Amygdala (tissue), 56 donors: ENCODE measurements around the gene FCN1.

Source experiments
- DNase-seq, 56 donors: peaks; one replicate each; lab custom pipeline; 2025; lab: John Stamatoyannopoulos, UW

FCN1 gene

DNA sequence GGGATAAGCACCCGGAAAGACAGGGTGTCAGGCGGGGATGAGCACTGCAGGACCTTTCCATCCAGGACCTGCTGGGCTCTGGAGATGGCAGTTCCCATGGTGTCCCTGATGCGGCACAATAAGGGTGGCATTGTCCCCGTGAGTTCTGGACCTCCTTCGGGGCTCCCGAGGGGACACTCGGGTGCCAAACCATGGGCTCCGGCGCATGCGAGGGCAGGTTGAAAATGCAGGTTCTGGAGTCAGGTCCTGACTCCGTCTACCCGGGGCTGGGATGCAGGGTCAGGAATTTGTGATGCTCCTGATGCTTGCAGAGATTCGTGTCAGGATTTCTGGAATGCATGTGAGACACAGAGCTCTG lies 36.4 kb downstream of the FCN1 start:
- no peak for DNase-seq

DNA sequence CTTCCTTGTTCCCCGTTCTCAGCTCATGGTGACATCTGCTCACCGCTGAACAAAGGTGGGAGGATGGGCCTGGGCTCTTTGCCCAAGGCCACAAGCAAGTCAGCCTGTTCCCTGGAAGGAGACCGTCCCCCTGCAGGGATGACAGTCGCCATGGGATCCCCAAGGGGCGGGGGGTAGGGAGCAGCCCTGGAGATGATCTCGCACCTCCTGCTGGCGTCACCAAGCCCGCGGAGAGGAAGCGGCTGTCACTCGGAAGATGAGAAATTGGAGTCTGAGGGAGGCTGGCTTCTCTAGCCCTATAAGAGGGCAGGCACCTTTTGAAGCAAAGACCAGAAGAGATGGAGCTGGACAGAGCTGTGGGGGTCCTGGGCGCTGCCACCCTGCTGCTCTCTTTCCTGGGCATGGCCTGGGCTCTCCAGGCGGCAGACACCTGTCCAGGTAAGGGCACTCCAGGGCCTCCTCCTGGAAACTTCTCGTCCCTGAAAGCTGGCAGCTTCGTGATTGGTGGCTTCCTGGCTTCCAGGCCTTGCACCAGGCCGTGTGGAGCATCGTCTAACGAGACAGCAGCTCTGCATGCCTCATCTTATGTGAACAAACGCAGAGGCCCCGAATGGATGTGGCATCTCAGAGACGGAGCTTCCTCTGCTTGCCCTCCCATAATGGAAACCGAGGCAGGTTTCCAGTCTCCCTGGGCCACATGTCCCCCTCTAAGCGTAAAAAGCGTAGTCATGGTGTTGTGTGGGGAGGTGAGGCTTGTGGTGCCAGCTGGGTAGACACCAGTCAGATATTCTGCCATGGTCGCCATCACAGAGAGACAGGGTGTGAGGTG lies 37.0 kb downstream of the FCN1 start, which contains the start of gene FCN2:
Gene FCN2, plus strand, starts transcription at position 327 of the 829 bp plus-strand sequence. Its CDS starts 12 bp downstream, at position 339.
- no peak for DNase-seq

DNA sequence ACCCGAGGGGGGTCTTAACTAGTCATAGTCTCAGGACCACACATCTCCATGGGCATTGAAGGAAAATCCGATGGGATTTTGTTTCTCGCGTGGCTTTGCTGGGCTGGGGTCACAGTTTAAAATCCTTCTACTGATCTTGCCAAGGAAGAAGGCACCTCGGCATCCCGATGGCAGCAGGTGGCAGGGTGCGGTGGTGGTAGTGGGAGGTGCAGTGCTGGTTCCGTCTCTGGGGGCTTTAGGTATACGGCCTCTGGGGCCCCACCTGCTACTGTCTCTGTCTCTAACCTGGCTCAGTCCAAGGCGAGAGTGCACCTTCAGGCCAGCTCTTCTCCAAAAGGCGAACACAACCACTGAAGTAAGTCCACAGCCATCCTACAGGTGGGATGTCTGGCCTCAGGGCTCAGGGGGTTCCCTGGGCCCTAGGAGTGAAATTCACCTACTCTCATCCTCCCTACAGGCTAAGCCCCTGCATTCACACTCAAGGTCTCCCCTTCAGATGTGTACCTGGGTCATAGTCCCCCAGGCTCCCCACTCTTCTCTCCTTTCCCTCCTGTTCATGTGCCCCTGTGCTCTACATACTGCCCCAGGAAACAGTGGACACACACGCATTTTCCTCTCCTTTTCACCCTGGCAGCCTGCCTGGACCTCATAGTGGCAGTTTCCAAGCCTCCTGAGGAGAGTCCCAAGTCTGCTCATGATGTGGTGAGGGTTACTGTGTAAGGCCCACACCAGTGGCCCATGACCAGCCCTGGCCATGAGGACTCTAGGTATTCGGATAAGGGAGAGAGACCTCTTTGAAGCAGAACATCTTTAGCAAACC lies 37.8 kb downstream of the FCN1 start:
- DNase-seq: no peak

DNA sequence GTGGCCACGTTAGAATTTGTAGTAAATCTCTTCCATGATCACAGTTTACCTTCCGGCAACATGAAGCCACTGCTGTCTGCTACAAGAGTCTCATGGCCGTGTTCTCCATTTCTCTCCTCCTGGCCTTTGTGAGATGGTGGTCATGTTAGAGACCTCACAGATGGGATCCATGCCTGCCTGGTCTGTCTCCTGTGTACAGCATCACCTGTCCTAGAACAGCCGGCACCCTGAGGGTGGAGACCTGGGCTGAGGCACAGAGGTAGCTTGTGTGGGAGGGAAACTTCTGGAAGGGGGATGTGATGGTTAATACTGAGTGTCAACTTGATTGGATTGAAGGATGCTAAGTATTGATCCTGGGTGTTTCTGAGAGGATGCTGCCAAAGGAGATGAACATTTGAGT lies 40.2 kb downstream of the FCN1 start:
- no peak for DNase-seq

DNA sequence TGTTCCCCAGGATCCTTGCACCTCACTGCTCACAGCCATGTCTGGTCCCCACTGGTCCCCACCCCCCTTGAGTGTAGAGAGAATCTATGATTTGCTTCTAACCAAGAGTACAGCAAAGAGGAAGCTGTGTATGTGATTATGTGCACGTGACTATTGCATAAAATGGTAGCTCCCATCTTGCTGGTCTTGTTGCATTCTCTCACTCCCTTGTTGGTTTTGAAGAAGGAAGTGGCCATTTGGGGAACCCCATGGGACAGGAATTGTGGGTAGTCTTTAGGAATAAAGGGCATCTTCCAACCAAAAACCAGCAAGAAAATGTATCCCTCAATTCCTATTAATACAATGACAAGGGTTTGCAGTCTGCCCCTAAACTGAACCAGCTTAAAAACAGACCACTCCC lies 42.3 kb downstream of the FCN1 start:
- no peak for DNase-seq

DNA sequence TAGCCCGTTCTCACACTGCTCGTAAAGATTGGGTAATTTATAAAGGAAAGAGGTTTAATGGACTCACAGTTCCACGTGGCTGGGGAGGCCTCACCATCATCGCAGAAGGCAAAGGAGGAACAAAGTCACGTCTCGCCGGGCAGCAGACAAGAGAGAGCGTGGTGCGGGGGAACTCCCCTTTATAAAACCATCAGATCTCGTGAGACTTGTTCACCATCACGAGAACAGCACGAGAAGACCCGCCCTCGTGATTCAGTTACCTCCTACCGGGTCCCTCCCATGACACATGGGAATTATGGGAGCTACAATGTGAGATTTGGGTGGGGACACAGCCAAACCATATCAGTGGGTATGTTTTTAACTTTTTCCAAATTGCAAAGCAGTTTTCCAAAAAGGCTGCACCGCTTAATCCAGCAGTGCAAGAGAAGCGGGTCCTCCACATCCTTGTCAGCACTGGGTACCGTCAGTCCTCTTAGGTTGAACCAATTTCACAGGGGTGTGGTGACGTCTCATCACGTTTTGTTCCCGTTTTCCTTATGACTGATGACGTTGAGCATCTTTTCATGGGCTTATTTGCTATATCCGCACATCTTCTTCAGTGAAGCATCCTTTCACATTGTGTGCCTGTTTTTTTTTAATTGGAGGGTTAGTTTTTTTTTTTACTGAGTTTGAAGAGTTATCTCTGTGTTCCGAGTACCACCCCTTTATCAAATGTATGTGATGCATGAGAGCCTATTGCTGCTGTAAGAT lies 45.1 kb downstream of the FCN1 start:
- no peak for DNase-seq

DNA sequence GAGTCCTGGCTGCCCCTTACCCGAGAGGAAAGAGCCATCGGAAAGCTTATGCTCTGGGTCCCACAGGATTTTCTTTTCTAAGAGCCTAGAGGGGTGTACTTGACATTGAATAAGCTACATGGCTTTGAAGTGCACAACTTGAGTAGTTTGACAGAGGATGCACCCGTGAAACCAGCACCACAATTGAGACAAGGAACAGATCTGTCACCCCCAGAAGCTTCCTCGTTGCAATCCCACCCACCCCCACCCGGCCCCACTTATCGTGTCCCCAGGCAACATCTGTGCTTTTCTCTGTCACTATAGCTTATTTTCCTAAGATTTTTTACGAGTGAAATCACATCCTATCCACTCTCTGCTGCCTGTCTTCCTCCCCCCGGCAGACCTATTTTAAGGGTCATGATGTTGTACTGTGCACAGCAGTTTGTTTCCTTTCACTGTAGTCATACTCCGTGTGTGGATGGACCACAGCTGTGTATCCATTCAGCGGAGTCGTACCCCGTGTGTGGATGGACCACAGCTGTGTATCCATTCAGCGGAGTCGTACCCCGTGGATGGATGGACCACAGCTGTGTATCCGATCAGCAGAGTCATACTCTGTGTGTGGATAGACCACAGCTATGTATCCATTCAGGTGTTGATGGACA lies 45.9 kb downstream of the FCN1 start:
- no peak for DNase-seq

DNA sequence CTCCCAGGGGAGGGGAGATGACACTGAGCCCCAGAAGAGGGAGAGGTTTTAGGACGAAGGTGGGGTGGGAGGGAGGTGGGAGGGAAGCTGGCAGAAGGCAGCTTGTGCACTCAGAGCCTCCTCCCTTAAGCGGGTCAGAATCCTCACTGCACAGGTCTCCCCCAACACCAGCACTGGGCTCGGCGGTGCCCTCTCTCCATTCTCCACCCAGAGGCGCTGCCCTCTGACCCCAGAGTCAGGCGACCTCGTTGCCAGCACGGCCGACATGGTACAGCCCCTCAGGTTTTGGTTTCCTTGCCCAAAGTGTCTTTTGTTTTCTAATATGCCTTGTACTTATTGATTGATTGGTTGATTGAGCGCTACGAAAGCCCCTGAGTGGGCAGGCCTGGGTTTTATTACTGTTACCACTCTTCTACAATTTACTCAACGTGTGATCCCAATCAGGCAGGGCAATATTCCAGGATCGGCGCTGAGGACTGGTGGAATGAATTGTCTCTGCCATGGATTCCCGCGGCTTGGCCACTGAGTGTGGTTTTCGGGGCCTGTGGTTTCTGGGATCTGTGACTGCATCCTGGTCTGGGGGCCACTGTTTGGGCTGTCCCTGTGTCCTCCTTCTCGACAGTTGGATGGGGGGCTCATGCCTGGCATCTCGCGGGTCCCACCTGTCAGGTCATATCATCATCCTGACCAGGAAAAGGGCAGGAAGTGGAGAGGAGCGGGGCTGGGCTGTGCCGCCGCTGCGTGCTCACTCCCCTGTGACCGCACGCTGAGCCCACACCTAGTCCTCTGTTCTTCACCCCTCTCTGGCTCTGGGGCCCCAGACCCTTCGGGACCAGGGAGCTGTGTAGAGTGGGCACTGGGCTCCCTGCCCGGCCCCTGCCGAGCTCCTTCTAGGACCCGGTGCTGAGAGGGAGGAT lies 46.7 kb downstream of the FCN1 start:
- DNase-seq: no peak

DNA sequence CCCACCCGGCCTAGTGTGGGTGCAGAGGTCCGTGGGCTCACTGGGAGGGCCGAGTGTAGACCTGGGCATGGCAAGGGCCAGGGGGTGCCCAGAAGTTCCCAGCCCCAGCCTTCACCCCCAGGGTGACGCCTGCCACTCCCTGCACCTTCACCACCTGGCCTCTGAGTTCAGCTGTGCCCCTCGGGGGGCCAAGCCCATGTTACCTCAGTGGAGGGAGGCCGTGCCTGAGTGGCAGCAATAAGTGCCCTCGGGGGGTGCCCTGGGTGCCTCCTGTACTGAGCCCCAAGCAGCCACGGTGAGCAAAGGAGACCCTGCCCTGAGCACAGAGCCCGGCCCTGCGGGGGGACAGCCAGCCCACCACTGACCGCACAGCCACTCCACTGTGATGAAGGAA lies 47.4 kb downstream of the FCN1 start:
- DNase-seq: no peak

DNA sequence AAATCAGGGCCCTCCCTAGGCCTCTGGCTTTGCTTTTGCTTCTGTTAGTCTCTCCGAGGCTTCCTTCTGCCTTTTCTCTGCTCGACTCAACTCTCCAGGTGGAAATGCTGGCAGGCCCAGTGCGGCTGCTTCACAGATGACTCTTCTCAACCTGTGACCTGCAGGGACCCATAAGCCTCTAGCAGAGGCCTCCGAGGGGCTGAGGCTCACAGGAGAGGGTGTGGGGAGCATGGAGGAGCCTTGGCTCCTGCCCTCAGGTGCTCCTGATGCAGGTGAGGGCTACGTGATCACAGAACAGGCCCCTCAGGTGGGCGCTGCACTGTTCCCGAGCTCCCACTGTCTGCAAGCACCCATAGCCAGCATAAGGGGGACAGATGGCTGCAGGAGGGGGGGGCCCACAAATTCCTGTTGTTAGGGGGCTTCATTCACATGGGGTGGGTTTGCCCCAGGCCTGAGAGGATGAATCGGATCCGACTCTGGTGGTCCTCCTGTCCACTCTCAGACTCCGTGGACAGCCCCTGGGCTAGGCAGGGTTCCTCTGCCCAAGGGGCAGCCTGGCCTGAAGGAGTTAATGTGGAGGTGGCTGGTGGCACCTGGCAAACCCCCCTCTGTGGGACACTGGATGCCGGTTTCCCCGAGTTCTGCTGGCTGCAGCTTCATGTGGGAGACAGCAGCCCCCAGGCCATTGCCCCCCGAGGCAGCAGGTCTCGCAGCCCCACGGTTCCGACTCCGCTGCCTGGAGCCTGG lies 48.0 kb downstream of the FCN1 start:
- no peak for DNase-seq

DNA sequence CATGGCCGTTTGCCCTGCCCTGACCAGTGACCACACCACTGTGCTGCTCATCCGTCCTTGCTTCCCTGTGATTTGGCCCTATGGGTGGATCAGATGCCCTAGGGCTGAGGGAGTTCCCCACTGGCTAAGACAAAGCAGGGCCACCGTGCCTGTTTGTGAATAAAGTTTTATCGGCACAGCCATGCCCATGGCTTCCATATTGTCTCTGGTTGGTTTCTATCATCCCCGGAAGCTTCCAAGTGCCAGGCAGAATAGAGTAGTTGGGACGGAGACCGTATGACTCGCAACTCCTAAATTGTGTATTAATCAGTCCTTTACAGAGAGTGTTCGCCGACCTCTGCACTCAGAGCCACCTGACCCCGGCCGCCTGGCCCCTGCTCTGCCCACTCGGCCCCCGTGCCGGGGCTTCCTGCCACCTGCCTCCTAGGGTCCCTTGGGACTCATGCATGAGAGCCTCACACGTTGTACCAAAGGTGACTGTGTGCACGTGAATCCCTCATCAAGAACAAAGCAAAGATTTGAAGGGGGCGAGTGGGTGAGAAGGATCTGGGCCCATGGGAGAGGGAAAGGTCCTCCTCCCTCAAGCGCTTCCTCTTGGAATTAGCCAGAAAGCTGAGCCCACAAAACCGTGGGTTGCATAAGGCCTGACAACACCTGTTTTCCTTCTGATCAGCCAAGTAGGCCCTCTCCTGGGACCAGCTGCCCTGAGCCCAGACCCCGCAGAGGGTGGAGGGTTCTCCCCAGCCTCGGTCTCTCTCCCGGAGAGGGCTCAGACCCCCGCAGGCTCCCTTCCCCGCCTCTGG lies 48.8 kb downstream of the FCN1 start:
- no peak for DNase-seq

DNA sequence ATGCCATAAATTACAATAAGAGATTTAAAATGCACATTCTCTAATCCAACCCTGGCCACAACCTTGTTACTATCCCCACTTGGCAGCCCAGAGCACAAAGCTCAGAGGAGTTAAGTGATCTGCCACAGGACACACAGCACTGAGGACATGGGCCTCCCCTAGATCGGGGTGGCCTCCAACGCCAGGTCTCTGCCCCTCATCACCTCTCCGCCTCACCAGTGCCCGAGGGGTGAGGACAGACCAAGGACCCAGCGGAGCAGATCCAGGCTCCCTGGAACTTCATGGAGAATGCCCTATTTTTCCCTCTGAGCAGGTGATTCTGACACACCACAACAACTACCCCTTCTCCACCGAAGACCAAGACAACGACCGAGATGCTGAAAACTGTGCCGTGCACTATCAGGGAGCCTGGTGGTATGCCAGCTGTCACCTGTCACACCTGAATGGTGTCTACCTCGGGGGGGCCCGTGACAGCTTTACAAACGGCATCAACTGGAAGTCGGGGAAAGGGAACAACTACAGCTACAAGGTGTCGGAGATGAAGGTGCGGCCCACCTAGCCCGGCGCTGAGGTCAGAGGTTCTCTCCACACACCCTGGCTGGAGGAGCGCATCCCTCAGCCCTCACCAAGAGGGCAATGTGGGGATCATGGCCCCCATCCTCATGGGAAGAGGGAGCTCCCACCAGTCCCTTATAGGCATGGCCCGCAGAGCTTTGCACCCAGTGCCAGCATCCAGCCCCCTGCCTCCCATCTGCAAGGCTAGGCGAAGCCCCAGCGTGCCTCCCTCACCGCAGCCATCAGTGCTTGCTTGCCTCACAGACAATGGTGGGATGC lies 49.6 kb downstream of the FCN1 start:
- no peak for DNase-seq

DNA sequence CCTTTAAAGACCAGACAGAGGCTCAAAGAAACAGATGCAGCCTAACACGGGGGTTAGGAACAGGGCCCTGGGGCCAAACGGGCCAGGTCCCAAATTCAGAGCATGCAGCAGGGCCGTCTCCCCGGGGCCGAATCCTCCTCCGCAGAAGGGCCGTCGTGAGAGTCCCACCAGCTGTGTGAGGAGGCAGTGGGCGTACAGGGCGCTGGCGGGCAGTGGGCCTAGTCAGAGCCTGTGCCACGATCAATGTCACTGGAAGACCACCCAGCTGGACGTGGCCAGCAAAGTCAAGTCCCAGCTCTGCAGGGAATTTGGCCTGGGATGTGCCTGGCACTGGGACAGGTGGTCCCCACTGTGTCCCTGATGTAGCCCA lies 52.9 kb downstream of the FCN1 start:
- DNase-seq: no peak

DNA sequence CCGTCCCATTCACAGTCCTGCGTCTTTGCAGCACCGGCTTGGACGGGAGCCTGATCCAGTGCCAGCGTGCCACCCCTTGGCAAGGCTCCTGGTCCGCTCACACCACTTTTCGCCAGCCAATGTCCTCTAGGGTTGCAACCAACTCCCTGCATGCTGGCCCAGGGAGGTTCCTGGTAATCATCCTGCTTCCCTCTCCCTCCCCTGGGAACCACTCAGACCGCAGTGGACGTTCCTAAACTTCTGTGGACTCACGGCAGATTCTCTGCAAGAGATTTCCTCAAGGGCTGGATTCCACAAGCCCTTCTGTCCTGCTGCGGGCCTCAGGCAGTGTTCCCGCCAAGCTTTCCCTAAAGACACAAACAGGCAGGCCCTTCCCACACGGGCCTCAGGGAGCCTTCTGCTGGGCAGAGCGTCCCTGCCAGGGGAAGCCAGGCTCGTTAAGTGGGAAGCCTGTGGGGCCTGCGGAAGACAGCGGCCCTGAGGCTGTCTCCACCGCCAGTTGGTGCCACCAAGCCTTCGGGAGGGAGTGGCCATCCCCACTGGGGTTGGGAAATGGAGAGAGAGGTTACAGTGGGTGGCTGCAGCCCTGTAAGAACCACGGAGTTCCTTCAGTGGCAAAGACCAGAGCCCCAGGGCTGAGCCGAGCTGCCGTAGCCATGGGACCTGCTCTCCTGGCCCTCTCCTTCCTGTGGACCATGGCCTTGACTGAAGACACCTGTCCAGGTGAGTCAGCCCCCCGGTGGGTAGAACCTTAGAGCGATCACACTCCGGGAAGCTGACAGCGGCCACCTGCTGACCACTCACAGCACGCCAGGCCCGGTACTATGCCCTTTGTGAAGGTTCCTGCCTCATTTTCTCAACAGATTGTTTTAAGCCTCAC lies 53.5 kb downstream of the FCN1 start:
- DNase-seq: peak in 22 of 56 donors; percentile 5 to 47 (median 20)

DNA sequence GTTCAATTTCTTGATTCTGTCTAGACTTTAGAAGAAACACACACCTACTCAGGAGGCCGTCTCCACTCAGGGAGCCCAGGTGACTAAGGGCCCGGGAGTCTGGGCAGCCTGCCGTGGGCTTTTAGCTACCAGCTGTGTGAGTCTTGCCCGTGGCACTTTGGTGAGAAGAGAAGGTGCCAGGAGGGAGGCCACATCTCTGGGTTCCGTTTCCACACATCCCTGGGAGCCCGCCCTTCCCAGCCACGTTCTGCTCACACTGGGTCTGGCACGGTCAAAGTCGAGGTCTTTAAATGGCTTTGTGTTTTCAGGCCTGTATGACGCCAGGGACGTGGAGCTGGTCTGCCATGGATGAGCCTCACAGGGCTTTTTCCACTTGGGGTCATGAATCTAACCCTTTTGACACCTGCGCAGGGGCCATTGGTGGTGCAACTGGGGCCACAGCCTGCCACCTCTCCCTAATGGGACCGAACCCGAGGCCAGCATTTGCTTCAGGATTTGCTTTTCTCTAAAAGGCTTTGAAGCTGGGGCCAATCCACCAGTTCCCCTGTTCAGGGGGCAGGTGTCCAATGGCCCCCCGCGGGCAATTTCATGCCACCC lies 54.3 kb downstream of the FCN1 start:
- peak in 1 of 56 donors; percentile 6 for DNase-seq
